ENCODE results near the gene KIF3A.

The KIF3A gene

DNA sequence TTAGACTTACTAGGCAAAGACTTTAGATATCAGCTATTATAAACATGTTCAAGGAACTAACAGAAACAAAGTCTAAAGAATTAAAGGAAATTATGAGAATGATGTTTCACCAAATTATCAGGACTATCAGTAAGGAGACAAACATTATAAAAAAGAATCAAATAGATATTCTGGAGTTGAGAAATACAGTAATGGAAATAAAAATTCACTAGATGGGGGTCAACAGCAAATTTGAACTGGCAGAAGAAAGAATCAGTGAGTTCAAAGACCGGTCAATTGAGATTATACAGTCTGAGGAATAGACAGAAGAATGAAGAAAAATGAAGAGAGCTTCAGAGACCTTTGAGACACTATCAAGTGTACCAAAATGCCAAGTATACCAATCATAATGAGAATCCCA, 89.0 kb downstream of the KIF3A start:
- no peak overlapping the region for H3K27ac ChIP-seq
- TF ChIP-seq ZFX (IDR thresholded peaks at IDR 0.05), result no peak
- TF ChIP-seq, protein P1, sequence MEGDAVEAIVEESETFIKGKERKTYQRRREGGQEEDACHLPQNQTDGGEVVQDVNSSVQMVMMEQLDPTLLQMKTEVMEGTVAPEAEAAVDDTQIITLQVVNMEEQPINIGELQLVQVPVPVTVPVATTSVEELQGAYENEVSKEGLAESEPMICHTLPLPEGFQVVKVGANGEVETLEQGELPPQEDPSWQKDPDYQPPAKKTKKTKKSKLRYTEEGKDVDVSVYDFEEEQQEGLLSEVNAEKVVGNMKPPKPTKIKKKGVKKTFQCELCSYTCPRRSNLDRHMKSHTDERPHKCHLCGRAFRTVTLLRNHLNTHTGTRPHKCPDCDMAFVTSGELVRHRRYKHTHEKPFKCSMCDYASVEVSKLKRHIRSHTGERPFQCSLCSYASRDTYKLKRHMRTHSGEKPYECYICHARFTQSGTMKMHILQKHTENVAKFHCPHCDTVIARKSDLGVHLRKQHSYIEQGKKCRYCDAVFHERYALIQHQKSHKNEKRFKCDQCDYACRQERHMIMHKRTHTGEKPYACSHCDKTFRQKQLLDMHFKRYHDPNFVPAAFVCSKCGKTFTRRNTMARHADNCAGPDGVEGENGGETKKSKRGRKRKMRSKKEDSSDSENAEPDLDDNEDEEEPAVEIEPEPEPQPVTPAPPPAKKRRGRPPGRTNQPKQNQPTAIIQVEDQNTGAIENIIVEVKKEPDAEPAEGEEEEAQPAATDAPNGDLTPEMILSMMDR (conservative IDR thresholded peaks at IDR 0.05), result no peak

DNA sequence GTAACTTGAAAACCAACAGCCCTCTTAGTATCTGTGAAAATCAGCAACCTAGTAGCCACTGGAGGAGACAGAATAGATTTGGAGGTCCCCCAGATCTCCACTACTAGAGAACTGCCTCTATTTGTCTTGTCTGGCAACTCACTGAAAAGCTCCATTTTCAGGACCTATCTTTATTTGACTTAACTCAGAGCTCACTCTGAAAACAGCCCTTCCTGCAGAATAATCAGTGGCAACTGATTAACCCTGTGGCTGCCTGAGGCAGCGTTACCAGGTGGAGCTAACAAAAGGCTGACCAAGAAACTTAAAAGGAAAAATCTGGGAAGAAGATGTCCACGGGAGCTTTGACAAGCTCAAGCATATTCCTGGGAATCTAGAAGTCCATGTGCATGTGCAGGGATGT, 89.9 kb downstream of the KIF3A start:
- TF ChIP-seq, protein P1 (conservative IDR thresholded peaks at IDR 0.05), result no peak
- no peak for TF ChIP-seq ZFX (IDR thresholded peaks at IDR 0.05)
- H3K27ac ChIP-seq, result no peak overlapping the region

DNA sequence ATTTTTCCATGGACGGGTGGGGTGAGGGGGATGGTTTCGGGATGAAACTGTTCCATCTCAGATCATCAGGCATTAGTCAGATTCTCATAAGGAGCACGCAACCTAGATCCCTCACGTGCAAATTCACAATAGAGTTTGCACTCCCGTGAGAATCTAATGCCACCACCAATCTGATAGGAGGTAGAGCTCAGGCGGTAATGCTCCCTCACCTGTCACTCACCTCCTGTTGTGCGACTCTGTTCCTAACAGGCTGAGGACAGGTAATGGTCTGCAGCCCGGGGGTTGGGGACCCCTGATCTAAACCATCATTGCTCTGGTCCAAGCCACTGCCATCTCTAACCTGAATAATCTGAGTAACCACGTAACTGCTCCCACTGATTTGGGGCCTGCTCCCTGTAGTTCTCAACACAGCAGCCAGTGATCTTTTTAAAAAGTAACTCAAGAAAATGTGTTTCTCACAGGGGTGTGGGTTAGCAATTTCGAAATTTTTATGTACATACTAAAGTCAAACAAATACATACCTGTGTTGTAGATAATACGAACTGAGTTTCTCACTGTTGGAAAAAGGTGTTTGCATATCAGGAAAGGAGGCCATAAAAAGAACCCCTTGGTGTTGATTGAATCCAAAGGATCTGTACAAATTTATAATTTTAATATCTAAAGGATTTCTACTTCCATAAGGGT, 90.6 kb downstream of the KIF3A start:
- no peak overlapping the region for H3K27ac ChIP-seq
- TF ChIP-seq ZFX (IDR thresholded peaks at IDR 0.05), result no peak
- TF ChIP-seq, protein P1 (conservative IDR thresholded peaks at IDR 0.05), result no peak

DNA sequence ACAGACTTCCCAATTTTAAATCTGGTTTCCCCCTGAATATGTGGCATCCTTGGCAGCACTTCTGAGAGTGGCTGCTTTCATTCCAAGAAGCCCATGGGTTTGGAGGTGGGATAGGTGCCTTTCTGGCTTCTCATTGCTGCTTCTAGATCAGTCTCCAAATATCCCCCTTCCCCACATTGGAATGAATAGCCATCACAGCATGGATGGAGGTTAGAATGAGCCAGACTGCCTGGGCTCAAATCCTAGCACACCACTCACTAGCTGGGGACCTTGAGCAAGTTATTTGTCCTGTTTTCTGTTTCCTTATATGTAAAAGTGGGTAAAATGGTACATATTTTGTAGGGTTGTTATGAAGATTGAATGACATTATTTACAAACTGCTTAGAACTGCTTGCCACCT, 93.2 kb downstream of the KIF3A start:
- H3K27ac ChIP-seq, result no peak overlapping the region
- no peak for TF ChIP-seq ZFX (IDR thresholded peaks at IDR 0.05)
- TF ChIP-seq, protein P1 (conservative IDR thresholded peaks at IDR 0.05), result no peak
